GM12874 (cell line): ENCODE results near the gene ZMYND8.

ENCODE experiments used
- TF ChIP-seq, protein P1 (sequence below): IDR thresholded peaks from 2 replicates; pipeline ENCODE4 v1.5.1; 2011; ENCODE audit warnings: low read depth, mild to moderate bottlenecking, control low read depth, low read length, moderate library complexity; ENCODE audit not compliant: insufficient read depth

Gene ZMYND8

GRCh38 chr20:47335251-47336128, 21.0 kb downstream of the ZMYND8 start:
- TF ChIP-seq, protein P1, sequence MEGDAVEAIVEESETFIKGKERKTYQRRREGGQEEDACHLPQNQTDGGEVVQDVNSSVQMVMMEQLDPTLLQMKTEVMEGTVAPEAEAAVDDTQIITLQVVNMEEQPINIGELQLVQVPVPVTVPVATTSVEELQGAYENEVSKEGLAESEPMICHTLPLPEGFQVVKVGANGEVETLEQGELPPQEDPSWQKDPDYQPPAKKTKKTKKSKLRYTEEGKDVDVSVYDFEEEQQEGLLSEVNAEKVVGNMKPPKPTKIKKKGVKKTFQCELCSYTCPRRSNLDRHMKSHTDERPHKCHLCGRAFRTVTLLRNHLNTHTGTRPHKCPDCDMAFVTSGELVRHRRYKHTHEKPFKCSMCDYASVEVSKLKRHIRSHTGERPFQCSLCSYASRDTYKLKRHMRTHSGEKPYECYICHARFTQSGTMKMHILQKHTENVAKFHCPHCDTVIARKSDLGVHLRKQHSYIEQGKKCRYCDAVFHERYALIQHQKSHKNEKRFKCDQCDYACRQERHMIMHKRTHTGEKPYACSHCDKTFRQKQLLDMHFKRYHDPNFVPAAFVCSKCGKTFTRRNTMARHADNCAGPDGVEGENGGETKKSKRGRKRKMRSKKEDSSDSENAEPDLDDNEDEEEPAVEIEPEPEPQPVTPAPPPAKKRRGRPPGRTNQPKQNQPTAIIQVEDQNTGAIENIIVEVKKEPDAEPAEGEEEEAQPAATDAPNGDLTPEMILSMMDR: no peak

DNA sequence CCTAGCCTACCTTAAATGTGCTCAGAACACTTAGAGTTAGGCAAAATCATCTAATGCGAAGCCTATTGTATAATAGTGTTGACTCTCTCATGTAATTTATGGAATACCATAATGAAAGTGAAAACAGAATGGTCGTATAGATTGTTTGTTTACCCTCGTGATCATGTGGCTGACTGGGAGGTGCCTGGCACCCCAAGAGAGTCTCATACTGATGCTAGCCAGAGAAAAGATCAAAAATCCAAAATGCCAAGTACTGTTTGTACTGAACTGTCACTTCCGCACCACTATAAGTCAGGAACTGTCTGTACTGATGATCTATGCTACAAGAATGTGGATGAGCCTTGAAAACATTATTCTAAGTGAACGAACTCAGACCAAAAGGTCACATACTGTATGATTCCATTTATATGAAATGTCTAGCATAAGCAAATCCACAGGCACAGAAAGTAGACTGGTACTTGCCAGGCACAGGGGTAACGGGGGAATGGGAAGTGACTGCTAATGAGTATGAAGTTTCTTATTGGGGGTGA, 22.4 kb downstream of the ZMYND8 start:
- TF ChIP-seq, protein P1: no peak

- TF ChIP-seq, protein P1: no peak
These were observed 23.9 kb downstream of the ZMYND8 start for GRCh38 chr20:47332381-47333206.

DNA sequence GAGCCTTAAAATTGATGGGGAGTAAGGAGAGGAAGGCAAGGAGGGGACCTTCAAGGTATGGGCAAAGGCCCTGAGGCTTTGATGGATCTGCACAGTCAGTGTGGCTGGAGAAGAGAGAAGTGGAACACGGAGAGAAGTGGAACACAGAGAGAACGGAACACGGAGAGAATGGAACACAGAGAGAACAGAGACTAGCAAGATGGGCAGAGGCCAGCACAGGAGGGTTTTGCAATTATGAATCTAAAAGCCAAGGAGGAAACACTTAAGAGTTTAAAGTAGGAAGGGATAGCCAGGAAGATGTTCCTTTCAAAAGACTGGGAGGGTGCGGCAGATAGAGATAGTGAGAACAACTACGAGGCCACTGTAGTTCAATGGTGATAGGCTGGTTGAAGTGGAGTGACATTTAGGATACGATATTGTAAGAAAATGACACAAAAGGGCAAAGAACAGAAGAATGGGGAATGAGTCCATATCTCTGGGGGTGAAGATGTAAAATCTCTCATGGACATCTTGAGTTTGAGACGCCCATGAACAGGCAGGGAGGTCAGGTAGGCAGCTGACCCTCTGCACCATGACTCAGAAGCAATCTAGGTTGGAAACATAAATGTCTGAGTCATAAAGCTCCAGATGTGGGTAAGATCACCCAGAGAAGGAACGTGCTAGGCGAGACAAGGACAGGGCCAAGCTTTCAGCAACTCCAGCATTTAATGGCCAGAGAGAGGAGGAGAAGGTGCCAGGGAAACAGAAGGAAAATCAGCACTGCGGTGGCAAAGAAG, 25.4 kb downstream of the ZMYND8 start:
- TF ChIP-seq, protein P1: no peak

DNA sequence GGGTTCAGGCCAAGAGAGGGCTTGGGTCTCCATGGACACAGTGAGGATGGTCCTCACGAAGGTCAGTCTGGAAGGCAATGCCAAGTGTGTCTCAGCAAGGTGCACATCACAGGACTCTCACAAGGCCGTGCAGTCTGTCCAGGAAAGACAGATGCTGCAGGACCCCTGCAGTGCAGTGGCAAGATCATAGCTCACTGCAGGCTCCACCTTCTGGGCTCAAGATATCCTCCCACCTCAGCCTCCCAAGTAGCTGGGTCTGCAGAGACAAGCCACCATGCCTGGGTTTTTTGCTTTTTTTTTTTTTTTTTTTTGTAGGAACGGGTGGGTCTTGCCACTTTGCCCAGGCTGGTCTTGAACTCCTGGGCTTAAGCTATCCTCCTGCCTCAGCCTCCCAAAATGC, 26.4 kb downstream of the ZMYND8 start:
- TF ChIP-seq, protein P1: no peak

- TF ChIP-seq, protein P1: no peak
These were observed 28.4 kb downstream of the ZMYND8 start for GRCh38 chr20:47328129-47328528.
